K562 (cell line): Measurements from ENCODE around the gene CEMIP. TPM values are rescaled to one million over a fixed set of nuclear protein-coding genes. Genes with fewer than 3 reads are reported as not detected.

ENCODE experiments used
- ATAC-seq: fragments of 200-7000 bp; cut with Tn5 transposase; 3 replicates; pipeline ENCODE4 v1.9.1; 2020; ENCODE audit warnings: moderate library complexity
- BruUV-seq: library from RNA; stranded (reverse); fragments of 400-500 nt; replicated peaks from 2 replicates; lab custom pipeline; 2021; lab: Mats Ljungman, UMichigan
- CTCF ChIA-PET: fragments of 300-600 bp; formaldehyde crosslinking; extraction: SDS; loops from one replicate; lab custom pipeline; 2021; ENCODE audit warnings: low intra/inter-chr PET ratio; lab: Yijun Ruan, JAX
- POLR2A ChIA-PET: fragments of 300-600, 350-650 bp; sonication (Branson Sonifier 250); formaldehyde crosslinking; extraction: SDS; loops from one replicate; lab custom pipeline; 2021; ENCODE audit warnings: antibody characterized with exemption, inconsistent platforms; lab: Yijun Ruan, JAX
- DNase-seq, 4 experiments: peaks; one replicate each; pipeline versions ENCODE4 v3.0.0 to v3.0.0-alpha.2; 2011 to 2018; ENCODE audit warnings: low spot score in 3 of 4, mixed read lengths in 3 of 4; ENCODE audit errors: extremely low read depth in 1 of 4
- FAIRE-seq: peaks from 2 replicates; lab custom pipeline; 2011; peaks lifted over from hg19 to GRCh38; lab: Jason Lieb, UNC
- H2AFZ ChIP-seq: 2 replicates; pipeline ENCODE4 v1.6.0; 2011; ENCODE audit warnings: low read depth, low read length, control low read depth, inconsistent platforms
- H3K27ac ChIP-seq: fragments of 200-600 bp; 3 replicates; pipeline ENCODE4 v1.8.0; 2011; ENCODE audit warnings: low read depth, mild to moderate bottlenecking, control low read depth, inconsistent platforms, low read length, moderate library complexity, mixed read lengths; ENCODE audit errors: extremely low read depth
- H3K27me3 ChIP-seq, 2 experiments: fragments of 300-600 bp in 1 of 2; 2 replicates in 1 of 2; 3 replicates in 1 of 2; pipeline versions ENCODE4 v1.6.0 to v1.8.0; 2011; ENCODE audit warnings: inconsistent platforms in 2 of 2, low read length in 2 of 2, mild to moderate bottlenecking in 1 of 2, mixed read lengths in 1 of 2, moderate library complexity in 1 of 2; ENCODE audit not compliant: control insufficient read depth in 2 of 2, insufficient read depth in 2 of 2
- H3K36me3 ChIP-seq: fragments of 300-600 bp; 3 replicates; pipeline ENCODE4 v1.8.0; 2011; ENCODE audit warnings: mild to moderate bottlenecking, low read length, inconsistent platforms; ENCODE audit not compliant: control insufficient read depth, insufficient read depth
- H3K4me1 ChIP-seq, 2 experiments: fragments of 200-600 bp in 1 of 2; replicated peaks in 1 of 2; 2 replicates in 1 of 2; 3 replicates in 1 of 2; pipeline versions ENCODE4 v1.5.1 to v1.8.0; 2011; ENCODE audit warnings: inconsistent platforms in 2 of 2, low read length in 2 of 2, mild to moderate bottlenecking in 1 of 2, mixed read lengths in 1 of 2, moderate library complexity in 1 of 2; ENCODE audit not compliant: control insufficient read depth in 2 of 2, insufficient read depth in 2 of 2
- H3K4me2 ChIP-seq: 2 replicates; pipeline ENCODE4 v1.6.1; 2011; ENCODE audit warnings: low read length, control low read depth, inconsistent platforms, mixed read lengths; ENCODE audit not compliant: insufficient read depth
- H3K4me3 ChIP-seq: fragments of 200-600 bp; sonication (generic), shearing (Covaris generic); 2 replicates; pipeline ENCODE4 v1.5.1; 2016; ENCODE audit warnings: control low read depth, inconsistent platforms
- H3K79me2 ChIP-seq: fragments of 200-600 bp; 3 replicates; pipeline ENCODE4 v1.8.0; 2011; ENCODE audit warnings: low read length, inconsistent platforms; ENCODE audit not compliant: control insufficient read depth, insufficient read depth
- H3K9ac ChIP-seq, 2 experiments: 2 replicates each; pipeline versions ENCODE4 v1.6.0 to v1.6.1; 2011; ENCODE audit warnings: low read depth in 2 of 2, low read length in 2 of 2, control low read depth in 1 of 2, inconsistent platforms in 1 of 2, mild to moderate bottlenecking in 1 of 2, mixed read lengths in 1 of 2; ENCODE audit not compliant: insufficient read depth in 1 of 2
- H3K9me1 ChIP-seq: one replicate; pipeline ENCODE4 v1.6.0; 2011; ENCODE audit warnings: inconsistent platforms, mild to moderate bottlenecking, low read length, moderate library complexity; ENCODE audit not compliant: control insufficient read depth, insufficient read depth
- H3K9me3 ChIP-seq: replicated peaks from 2 replicates; pipeline ENCODE4 v1.5.1; 2011; ENCODE audit warnings: low read depth, low read length, inconsistent platforms; ENCODE audit not compliant: control insufficient read depth, insufficient read depth
- H4K20me1 ChIP-seq: replicated peaks from 2 replicates; pipeline ENCODE4 v1.6.1; 2011; ENCODE audit warnings: low read length, inconsistent platforms, mixed read lengths; ENCODE audit not compliant: control insufficient read depth, insufficient read depth
- BRF1 ChIP-seq: IDR thresholded peaks from 3 replicates; pipeline ENCODE4 v1.6.1; 2011; ENCODE audit warnings: borderline replicate concordance, mild to moderate bottlenecking; ENCODE audit not compliant: insufficient read length; ENCODE audit errors: extremely low read depth
- C11orf30 ChIP-seq: fragments of 450-650 bp; IDR thresholded peaks from 2 replicates; pipeline ENCODE4 v1.6.1; 2016; ENCODE audit warnings: low read depth, mild to moderate bottlenecking
- CBX8 ChIP-seq: fragments of 200-600 bp; sonication (generic); IDR thresholded peaks from 2 replicates; pipeline ENCODE4 v1.6.1; 2012; ENCODE audit warnings: borderline replicate concordance, mixed run types, low read depth, mild to moderate bottlenecking, moderate library complexity, mixed read lengths, low read length, control low read depth, inconsistent platforms; ENCODE audit not compliant: poor library complexity, severe bottlenecking; ENCODE audit errors: extremely low read depth
- ETS2 ChIP-seq: IDR thresholded peaks from 2 replicates; pipeline ENCODE4 v1.6.1; 2016; ENCODE audit warnings: borderline replicate concordance, missing genetic modification characterization, mild to moderate bottlenecking, moderate library complexity, missing compliant biosample characterization; ENCODE audit not compliant: poor library complexity, severe bottlenecking
- FOS ChIP-seq: IDR thresholded peaks from 3 replicates; pipeline ENCODE4 v1.6.1; 2011; ENCODE audit not compliant: insufficient read length; ENCODE audit errors: extremely low read depth
- GTF2A2 ChIP-seq: IDR thresholded peaks from 2 replicates; pipeline ENCODE4 v1.6.1; 2016; ENCODE audit warnings: mild to moderate bottlenecking, missing genetic modification characterization, missing compliant biosample characterization
- ILF3 ChIP-seq: fragments of 450-650 bp; IDR thresholded peaks from 2 replicates; pipeline ENCODE4 v1.6.1; 2018; ENCODE audit warnings: antibody characterized with exemption, mild to moderate bottlenecking, moderate library complexity, borderline replicate concordance
- JUN ChIP-seq, 2 experiments: sonication (generic) in 1 of 2; formaldehyde crosslinking in 1 of 2; IDR thresholded peaks; 2 replicates each; pipeline versions ENCODE4 v1.6.1 to v1.8.0; 2012 to 2022; ENCODE audit warnings: borderline replicate concordance in 2 of 2, mild to moderate bottlenecking in 2 of 2, improper control_type of control experiment in 1 of 2, low read depth in 1 of 2, low read length in 1 of 2, missing genetic modification reagents in 1 of 2
- LARP7 ChIP-seq: fragments of 450-650 bp; IDR thresholded peaks from 2 replicates; pipeline ENCODE4 v1.6.1; 2016
- RNF2 ChIP-seq: sonication (generic); IDR thresholded peaks from 2 replicates; pipeline ENCODE4 v1.6.1; 2016
- ZBTB1 ChIP-seq: sonication (generic); formaldehyde crosslinking; IDR thresholded peaks from 2 replicates; pipeline ENCODE4 v1.8.1; 2023; ENCODE audit warnings: missing genetic modification reagents, low read depth, mild to moderate bottlenecking, borderline replicate concordance
- ZNF316 ChIP-seq: fragments of 450-650 bp; IDR thresholded peaks from 2 replicates; pipeline ENCODE4 v1.6.1; 2016
- ZNF655 ChIP-seq: fragments of 250-450 bp; sonication (Bioruptor Pico); IDR thresholded peaks from 2 replicates; pipeline ENCODE4 v1.5.0; 2021
- ZZZ3 ChIP-seq: fragments of 450-650 bp; IDR thresholded peaks from 2 replicates; pipeline ENCODE4 v1.6.1; 2016; ENCODE audit warnings: antibody characterized with exemption, mild to moderate bottlenecking, moderate library complexity
- WGBS: fragments of 100-300 bp; shearing (Covaris generic); methylation state at CpG from one replicate; pipeline ENCODE4 v1.1.6; 2016; ENCODE audit warnings: low coverage, mixed read lengths; ENCODE audit not compliant: insufficient coverage; ENCODE audit errors: missing lambda C conversion rate; 5-methylcytosine and 5-hydroxymethylcytosine counted together
- in situ Hi-C: fragments of 300-500 bp; cut with MboI; formaldehyde crosslinking; loops from 4 replicates; pipeline ENCODE4 v1.15.0; 2018; ENCODE audit warnings: inconsistent platforms, mixed read lengths
- intact Hi-C: fragments of 100-400 bp; cut with micrococcal nuclease; formaldehyde crosslinking; loops from 2 replicates; pipeline ENCODE4 v1.14.2; 2022
- polyA plus RNA-seq, 8 experiments: library from polyadenylated mRNA; depleted of rRNA in 4 of 8; stranded (reverse) in 5 of 8; unstranded in 3 of 8; fragments of >200 nt; fragmentation: Nextera tagmentation in 2 of 8; fragmentation: Illumina TruSeq in 1 of 8; extraction: Ambion mirVana in 2 of 8; extraction: Trizol in 1 of 8; gene quantifications; 2 replicates each; pipeline versions ENCODE4 v1.2.1 to v1.2.3, GENCODE V29; 2011 to 2014; ENCODE audit warnings: inconsistent platforms in 1 of 8, missing spikeins in 1 of 8
- total RNA-seq, 7 experiments: library from RNA; depleted of rRNA in 6 of 7; stranded (reverse); fragments of >200 nt in 6 of 7; fragmentation: Illumina TruSeq in 2 of 7; extraction: Trizol in 2 of 7; gene quantifications; 2 replicates each; pipeline versions ENCODE4 v1.2.1 to v1.2.3, GENCODE V29; 2011 to 2021; ENCODE audit warnings: low replicate concordance in 1 of 7

The CEMIP gene
- total and polyA plus RNA-seq, 9 of the 15 experiments (the other 6 are each of a cell fraction or from before 2014, with no cell fraction given) = 0.33 TPM; not detected in 8

- ATAC-seq = no peak
- BruUV-seq = no TSS peak
- ChIA-PET CTCF (no interaction called here), POLR2A (no interaction called here)
- Histone ChIP-seq H3K36me3 (no peaks in the 10 kb centered on the region), H3K4me1 (no peaks in the 10 kb centered on the region; a peak in 1 of 5 replicates), H2AFZ (no peak overlapping the region), H3K9me1 (no peaks in the 10 kb centered on the region), H3K27me3 (peaks cover 6 to 39% of the 10 kb centered on the region in 2 experiments), H3K9ac (no peak overlapping the region), H3K27ac (no peak overlapping the region), H3K79me2 (no peaks in the 10 kb centered on the region), H3K4me3 (no peak overlapping the region), H3K4me2 (no peak overlapping the region), H4K20me1 (no peaks in the 10 kb centered on the region; the same call in 1 of the 2 replicates), H3K9me3 (no peaks in the 10 kb centered on the region)
- intact Hi-C loops (no loop called here), in situ Hi-C loops (no loop called here)
- no peak for FAIRE-seq
- TF ChIP-seq LARP7 = no peak
- no peak for TF ChIP-seq RNF2
- TF ChIP-seq ZNF655 (CRISPR knock-in tag) = no peak
- no peak for TF ChIP-seq GTF2A2 (tag)
- TF ChIP-seq BRF1 = no peak
- no peak for TF ChIP-seq FOS
- TF ChIP-seq C11orf30 = peak; percentile 26; the same call in 1 of the 2 replicates
- no peak for TF ChIP-seq ETS2 (tag)
- TF ChIP-seq ZNF316 = peak; percentile 55
- no peak for TF ChIP-seq ILF3
- TF ChIP-seq ZBTB1 (CRISPR knock-in tag) = no peak
- TF ChIP-seq CBX8 = no peak
- no peak for TF ChIP-seq ZZZ3
- TF ChIP-seq JUN (IDR thresholded peaks at IDR 0.05; ENCODE audit: borderline replicate concordance, low read depth, low read length) = no peak
- no peak for TF ChIP-seq JUN (CRISPR knock-in tag; IDR thresholded peaks at IDR 0.05; ENCODE audit: borderline replicate concordance)
- DNase-seq = no peak
- 4% methylated on average over 6 of the region's 6 CpGs for WGBS
These were observed 133.5 kb downstream of the CEMIP start for GRCh38 chr15:80912673-80913072.
